Prostate gland (tissue), 2 donors: ENCODE measurements around the gene MIA. TPM values are rescaled to one million over a fixed set of nuclear protein-coding genes. Genes with fewer than 3 reads are reported as not detected.
"Not testable (repeated sequence)": the region's sequence is repeated elsewhere in the genome, so short reads cannot be mapped to it uniquely, and the experiment has no call there.

Source experiments
- DNase-seq: peaks from one replicate; pipeline ENCODE4 v3.0.0-alpha.2; 2019; ENCODE audit warnings: low spot score
- H3K27ac ChIP-seq, 2 donors: fragments of 200-600 bp; sonication (generic); 2 replicates each; pipeline ENCODE4 v1.5.1; 2017 to 2019
- H3K27me3 ChIP-seq: fragments of 200-600 bp; sonication (generic); replicated peaks from 2 replicates; pipeline ENCODE4 v1.5.1; 2019; ENCODE audit not compliant: insufficient read depth
- H3K36me3 ChIP-seq, 2 donors: fragments of 200-600 bp; sonication (generic); 1 replicate in 1 of 2; 2 replicates in 1 of 2; pipeline versions ENCODE4 v1.5.1 to v1.8.1; 2017 to 2019
- H3K4me1 ChIP-seq: fragments of 200-600 bp; sonication (generic); replicated peaks from 2 replicates; pipeline ENCODE4 v1.5.1; 2019
- H3K4me3 ChIP-seq, 2 donors: fragments of 200-600 bp; sonication (generic); 2 replicates each; pipeline ENCODE4 v1.5.1; 2017 to 2019
- H3K9me3 ChIP-seq: fragments of 200-600 bp; sonication (generic); 2 replicates; pipeline ENCODE4 v1.5.1; 2017
- CTCF ChIP-seq, 4 experiments: fragments of 200-600 bp in 2 of 4; fragments of 450-650 bp in 2 of 4; sonication (generic) in 2 of 4; IDR thresholded peaks; 1 replicate in 3 of 4; 2 replicates in 1 of 4; pipeline ENCODE4 v1.5.1; 2016 to 2019; ENCODE audit warnings: antibody characterized with exemption in 4 of 4, mild to moderate bottlenecking in 2 of 4, moderate library complexity in 2 of 4
- POLR2A ChIP-seq: fragments of 450-650 bp; IDR thresholded peaks from one replicate; pipeline ENCODE4 v1.6.1; 2016; ENCODE audit warnings: antibody characterized with exemption, mild to moderate bottlenecking
- POLR2AphosphoS5 ChIP-seq: sonication (generic); formaldehyde crosslinking; IDR thresholded peaks from one replicate; pipeline ENCODE4 v1.6.1; 2017; ENCODE audit warnings: antibody characterized with exemption
- WGBS: methylation state at CpG from one replicate; pipeline ENCODE4 v1.1.5; 2018; 5-methylcytosine and 5-hydroxymethylcytosine counted together
- intact Hi-C: fragments of 100-400 bp; cut with DNase I; formaldehyde crosslinking; loops from one replicate; pipeline ENCODE4 v1.14.2; 2022
- total RNA-seq, 2 donors: library from RNA; depleted of rRNA; stranded (reverse); fragments of >200 nt; gene quantifications; one replicate each; pipeline ENCODE4 v1.1.0, GENCODE V29; 2016

Gene MIA
- total RNA-seq, 2 donors from 2014 or later = 2.7 to 5.0 TPM

GRCh38 chr19:40763526-40763925, 11.8 kb upstream of the MIA start:
- intact Hi-C loops = no loop called here

GRCh38 chr19:40763963-40764362, 11.4 kb upstream of the MIA start:
- no peaks in the 10 kb centered on the region for H3K27me3 ChIP-seq
- WGBS = 92% methylated on average over 10 of the region's 10 CpGs
- DNase-seq = no peak
- H3K4me1 ChIP-seq = no peaks in the 10 kb centered on the region
- TF ChIP-seq CTCF (IDR thresholded peaks at IDR 0.05) = no peak
- TF ChIP-seq POLR2AphosphoS5 = no peak
- TF ChIP-seq POLR2A = no peak
- H3K4me3 ChIP-seq = no peak overlapping the region
- H3K9me3 ChIP-seq = no peaks in the 10 kb centered on the region
- no peak overlapping the region for H3K27ac ChIP-seq
- peaks cover 22 to 47% of the 10 kb centered on the region in 2 donors for H3K36me3 ChIP-seq
- intact Hi-C loops = no loop called here

More at GRCh38 chr19:40763526-40763925, 11.8 kb upstream of the MIA start:
- Histone ChIP-seq H3K9me3 (no peaks in the 10 kb centered on the region), H3K4me3 (no peak overlapping the region), H3K27ac (no peak overlapping the region), H3K27me3 (no peaks in the 10 kb centered on the region), H3K36me3 (peaks cover 22 to 47% of the 10 kb centered on the region in 2 donors), H3K4me1 (no peaks in the 10 kb centered on the region)
- no peak for TF ChIP-seq CTCF (IDR thresholded peaks at IDR 0.05)
- TF ChIP-seq POLR2A = no peak
- TF ChIP-seq POLR2AphosphoS5 = no peak
- no peak for DNase-seq
- 85% methylated on average over 7 of the region's 7 CpGs for WGBS

GRCh38 chr19:40766385-40766784, 8.9 kb upstream of the MIA start:
- H3K27ac ChIP-seq, H3K4me1 ChIP-seq, intact Hi-C loops, H3K9me3 ChIP-seq, H3K27me3 ChIP-seq, H3K4me3 ChIP-seq, DNase-seq: not testable (repeated sequence)
- 93% methylated on average over 13 of the region's 13 CpGs for WGBS
- H3K36me3 ChIP-seq = peaks cover 22 to 39% of the 10 kb centered on the region in 2 donors

- Histone ChIP-seq H3K4me1 (no peaks in the 10 kb centered on the region), H3K27ac (no peak overlapping the region), H3K36me3 (peaks cover 8 to 16% of the 10 kb centered on the region in 2 donors), H3K9me3 (no peaks in the 10 kb centered on the region), H3K27me3 (no peaks in the 10 kb centered on the region), H3K4me3 (no peak overlapping the region)
- no peak for TF ChIP-seq POLR2AphosphoS5
- TF ChIP-seq POLR2A = no peak
- no peak for TF ChIP-seq CTCF (IDR thresholded peaks at IDR 0.05)
- no peak for DNase-seq
- intact Hi-C loops = no loop called here
- 73% methylated on average over 5 of the region's 5 CpGs for WGBS
Measured at GRCh38 chr19:40768869-40769268, 6.5 kb upstream of the MIA start.

- intact Hi-C loops = not testable (repeated sequence)
- 87% methylated on average over 10 of the region's 10 CpGs for WGBS
Measured at GRCh38 chr19:40771101-40771862, 4.0 kb upstream of the MIA start.

GRCh38 chr19:40775632-40776022, 306 bp downstream of the MIA start:
- H3K4me3 ChIP-seq = no peak overlapping the region
- TF ChIP-seq CTCF (IDR thresholded peaks at IDR 0.05) = no peak
- TF ChIP-seq POLR2A = no peak
- TF ChIP-seq POLR2AphosphoS5 = no peak
- DNase-seq = no peak
- intact Hi-C loops = no loop called here
- no peaks in the 10 kb centered on the region for H3K9me3 ChIP-seq
- H3K27me3 ChIP-seq = no peaks in the 10 kb centered on the region
- H3K27ac ChIP-seq = no peak overlapping the region
- no peaks in the 10 kb centered on the region for H3K4me1 ChIP-seq
- no peaks in the 10 kb centered on the region for H3K36me3 ChIP-seq
- WGBS = 70% methylated on average over 10 of the region's 10 CpGs

More at GRCh38 chr19:40771101-40771862, 4.0 kb upstream of the MIA start:
- not testable (repeated sequence) for H3K36me3 ChIP-seq, H3K4me3 ChIP-seq, H3K9me3 ChIP-seq, H3K27me3 ChIP-seq, DNase-seq, H3K4me1 ChIP-seq, H3K27ac ChIP-seq
